HepG2 (cell line): ENCODE data around the gene AHNAK. TPM values are rescaled to one million over a fixed set of nuclear protein-coding genes. Genes with fewer than 3 reads are reported as not detected.

ENCODE experiments used
- ARHGAP35 ChIP-seq: sonication (generic); formaldehyde crosslinking; IDR thresholded peaks from 2 replicates; pipeline ENCODE4 v1.9.0; 2022; ENCODE audit warnings: mild to moderate bottlenecking, inconsistent platforms, moderate library complexity, missing genetic modification reagents, borderline replicate concordance
- BRCA1 ChIP-seq: sonication (generic); formaldehyde crosslinking; IDR thresholded peaks from 2 replicates; pipeline ENCODE4 v1.4.0; 2020; ENCODE audit warnings: missing genetic modification reagents
- ELF4 ChIP-seq: sonication (generic); formaldehyde crosslinking; IDR thresholded peaks from 2 replicates; pipeline ENCODE4 v1.5.0; 2020; ENCODE audit warnings: missing genetic modification reagents, mild to moderate bottlenecking, moderate library complexity, borderline replicate concordance
- FIP1L1 ChIP-seq: fragments of 200-400 bp; formaldehyde crosslinking; IDR thresholded peaks from 2 replicates; pipeline ENCODE4 v1.6.1; 2018; ENCODE audit warnings: low read depth, mild to moderate bottlenecking, low read length, moderate library complexity, borderline replicate concordance; ENCODE audit not compliant: insufficient read depth
- GABPA ChIP-seq, 2 experiments: IDR thresholded peaks; 2 replicates each; pipeline ENCODE4 v1.6.1; 2011 to 2016; ENCODE audit warnings: low read depth in 2 of 2, low read length in 1 of 2, missing biosample characterization in 1 of 2, missing genetic modification characterization in 1 of 2
- IRF2 ChIP-seq: IDR thresholded peaks from 2 replicates; pipeline ENCODE4 v1.6.1; 2018; ENCODE audit warnings: missing genetic modification reagents, missing compliant biosample characterization
- KLF12 ChIP-seq: sonication (generic); formaldehyde crosslinking; IDR thresholded peaks from 2 replicates; pipeline ENCODE4 v1.4.0; 2020; ENCODE audit warnings: missing genetic modification reagents, borderline replicate concordance
- KLF6 ChIP-seq: IDR thresholded peaks from 2 replicates; pipeline ENCODE4 v1.8.0; 2016; ENCODE audit warnings: missing biosample characterization, missing genetic modification reagents
- MAFF ChIP-seq: IDR thresholded peaks from 2 replicates; pipeline ENCODE4 v1.6.1; 2011; ENCODE audit warnings: low read depth, low read length, improper control_type of control experiment
- MED8 ChIP-seq: sonication (generic); formaldehyde crosslinking; IDR thresholded peaks from 2 replicates; pipeline ENCODE4 v1.8.1; 2023; ENCODE audit warnings: mild to moderate bottlenecking, missing genetic modification reagents; ENCODE audit not compliant: insufficient replicate concordance
- PAF1 ChIP-seq: IDR thresholded peaks from 2 replicates; pipeline ENCODE4 v1.6.1; 2016; ENCODE audit warnings: missing genetic modification reagents, missing compliant biosample characterization
- XBP1 ChIP-seq: sonication (generic); formaldehyde crosslinking; IDR thresholded peaks from 2 replicates; pipeline ENCODE4 v1.5.0; 2020; ENCODE audit warnings: missing genetic modification reagents
- ZBTB7B ChIP-seq: sonication (generic); formaldehyde crosslinking; IDR thresholded peaks from 2 replicates; pipeline ENCODE4 v1.4.0; 2020; ENCODE audit warnings: missing genetic modification reagents
- ZFP36L1 ChIP-seq: sonication (generic); formaldehyde crosslinking; IDR thresholded peaks from 2 replicates; pipeline ENCODE4 v1.8.0; 2022; ENCODE audit warnings: mild to moderate bottlenecking, missing genetic modification reagents, moderate library complexity
- ZNF274 ChIP-seq: sonication (generic); formaldehyde crosslinking; IDR thresholded peaks from 2 replicates; pipeline ENCODE4 v1.5.1; 2020; ENCODE audit warnings: mild to moderate bottlenecking, missing genetic modification reagents
- ZNF558 ChIP-seq: sonication (generic); formaldehyde crosslinking; IDR thresholded peaks from 2 replicates; pipeline ENCODE4 v1.9.0; 2022; ENCODE audit warnings: mild to moderate bottlenecking, missing genetic modification reagents, borderline replicate concordance
- ZNF567 ChIP-seq: sonication (generic); formaldehyde crosslinking; IDR thresholded peaks from 2 replicates; pipeline ENCODE4 v1.8.1; 2023; ENCODE audit warnings: mild to moderate bottlenecking, missing genetic modification reagents, borderline replicate concordance
- ZNF605 ChIP-seq: sonication (generic); formaldehyde crosslinking; IDR thresholded peaks from 2 replicates; pipeline ENCODE4 v1.8.0; 2022; ENCODE audit warnings: mild to moderate bottlenecking, missing genetic modification reagents
- ZNF619 ChIP-seq: sonication (generic); formaldehyde crosslinking; IDR thresholded peaks from 2 replicates; pipeline ENCODE4 v1.4.0; 2020; ENCODE audit warnings: mild to moderate bottlenecking, missing genetic modification reagents
- polyA plus RNA-seq, 8 experiments: library from polyadenylated mRNA; depleted of rRNA in 3 of 8; stranded (reverse) in 7 of 8; unstranded in 1 of 8; fragments of >200 nt; fragmentation: Illumina TruSeq in 4 of 8; extraction: Trizol in 4 of 8; gene quantifications; 2 replicates each; pipeline versions ENCODE4 v1.2.1 to v1.2.3, GENCODE V29; 2011 to 2016; ENCODE audit warnings: low read depth in 4 of 8, missing spikeins in 1 of 8, mixed read lengths in 1 of 8; ENCODE audit not compliant: insufficient read depth in 1 of 8
- total RNA-seq, 5 experiments: library from RNA; depleted of rRNA; stranded (reverse); fragments of >200 nt; fragmentation: Illumina TruSeq; extraction: Trizol; gene quantifications; 2 replicates each; pipeline ENCODE4 v1.2.3, GENCODE V29; 2016; ENCODE audit warnings: low read depth in 1 of 5
- TF ChIP-seq, protein P1 (sequence below): sonication (generic); formaldehyde crosslinking; IDR thresholded peaks from 2 replicates; pipeline ENCODE4 v1.4.0; 2020; ENCODE audit warnings: missing genetic modification reagents
- TF ChIP-seq, protein P2 (sequence below): IDR thresholded peaks from 2 replicates; pipeline ENCODE4 v1.6.1; 2018; ENCODE audit warnings: missing genetic modification reagents, mild to moderate bottlenecking, missing compliant biosample characterization
- TF ChIP-seq, protein P3 (sequence below): IDR thresholded peaks from 2 replicates; pipeline ENCODE4 v1.6.1; 2012; ENCODE audit warnings: inconsistent platforms
- TF ChIP-seq, protein P4 (sequence below): sonication (generic); formaldehyde crosslinking; IDR thresholded peaks from 2 replicates; pipeline ENCODE4 v1.5.0; 2020; ENCODE audit warnings: missing genetic modification reagents, mild to moderate bottlenecking, borderline replicate concordance
- TF ChIP-seq, protein P5 (sequence below): sonication (generic); formaldehyde crosslinking; IDR thresholded peaks from 2 replicates; pipeline ENCODE4 v1.4.0; 2020; ENCODE audit warnings: mild to moderate bottlenecking, missing genetic modification reagents

Gene AHNAK
- total and polyA plus RNA-seq, 2 of the 13 experiments (the other 11 are each of a cell fraction or from before 2014, with no cell fraction given) = 23.4 to 25.0 TPM

DNA sequence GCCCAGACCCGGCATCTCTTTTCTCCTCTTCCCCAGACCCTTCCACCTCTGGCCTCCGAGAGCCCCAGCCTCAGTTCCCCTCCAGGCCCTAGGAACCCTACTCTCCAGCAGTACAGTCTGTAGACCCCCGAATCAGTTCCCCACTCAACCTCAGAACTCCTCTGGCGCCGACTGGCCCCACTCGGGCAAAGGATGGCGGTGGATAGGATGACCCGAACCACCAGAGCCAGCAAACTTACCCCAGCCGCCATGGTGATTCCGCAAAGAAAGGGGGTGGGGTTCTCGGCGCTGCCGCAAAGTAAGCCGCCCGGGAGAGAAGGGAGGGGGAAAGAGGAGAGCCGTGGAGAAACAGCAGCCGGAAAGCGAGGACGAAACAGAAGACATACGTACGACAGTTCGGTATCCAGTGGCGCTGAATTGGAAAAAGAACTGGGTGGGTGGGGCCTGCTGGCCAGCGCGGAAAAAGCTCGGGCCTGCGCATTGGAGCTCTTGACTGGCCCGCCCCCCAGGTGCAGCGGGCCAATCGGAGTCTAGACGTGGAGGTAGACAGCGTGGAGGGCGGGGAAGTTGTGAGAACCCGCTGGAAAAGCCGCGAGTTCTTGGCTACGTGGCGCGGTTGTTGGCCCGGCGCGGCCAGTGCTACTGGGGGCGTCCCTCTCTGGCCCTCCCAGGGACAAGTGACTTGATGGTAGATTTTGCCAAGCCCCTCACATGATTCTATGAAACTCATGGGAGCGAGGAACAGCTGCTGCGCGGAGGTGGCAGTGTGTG, 27.2 kb upstream of the AHNAK start, which contains the start of gene EEF1G (continued):
- TF ChIP-seq FIP1L1 (peak; percentile 87; the same call in 1 of the 2 replicates), ZNF274 (0 out of 2 replicates have a peak, but pooled peaks have one; percentile 49), MAFF (no peak), KLF12 (CRISPR knock-in tag) (peak; percentile 80; the same call in 1 of the 2 replicates), ZNF558 (CRISPR knock-in tag) (peak; percentile 11; the same call in 1 of the 2 replicates), KLF6 (CRISPR knock-in tag) (peak; percentile 84; the same call in 1 of the 2 replicates), ZNF619 (0 out of 2 replicates have a peak, but pooled peaks have one; percentile 47), BRCA1 (CRISPR knock-in tag) (0 out of 2 replicates have a peak, but pooled peaks have one; percentile 25), IRF2 (CRISPR knock-in tag) (peak; percentile 48), XBP1 (CRISPR knock-in tag) (no peak), GABPA (IDR thresholded peaks at IDR 0.05; ENCODE audit: low read depth, low read length) (no peak), GABPA (CRISPR knock-in tag; IDR thresholded peaks at IDR 0.05; ENCODE audit: low read depth) (peak; percentile 64), MED8 (CRISPR knock-in tag) (peak; percentile 81), ZBTB7B (CRISPR knock-in tag) (peak; percentile 37; the same call in 1 of the 2 replicates), PAF1 (CRISPR knock-in tag) (0 out of 2 replicates have a peak, but pooled peaks have one; percentile 36), ZFP36L1 (CRISPR knock-in tag) (0 out of 2 replicates have a peak, but pooled peaks have one; percentile 25), ZNF567 (CRISPR knock-in tag) (no peak), ARHGAP35 (CRISPR knock-in tag) (no peak), ELF4 (CRISPR knock-in tag) (peak; percentile 74; the same call in 1 of the 2 replicates), ZNF605 (CRISPR knock-in tag) (peak; percentile 83)
- TF ChIP-seq, protein P1, sequence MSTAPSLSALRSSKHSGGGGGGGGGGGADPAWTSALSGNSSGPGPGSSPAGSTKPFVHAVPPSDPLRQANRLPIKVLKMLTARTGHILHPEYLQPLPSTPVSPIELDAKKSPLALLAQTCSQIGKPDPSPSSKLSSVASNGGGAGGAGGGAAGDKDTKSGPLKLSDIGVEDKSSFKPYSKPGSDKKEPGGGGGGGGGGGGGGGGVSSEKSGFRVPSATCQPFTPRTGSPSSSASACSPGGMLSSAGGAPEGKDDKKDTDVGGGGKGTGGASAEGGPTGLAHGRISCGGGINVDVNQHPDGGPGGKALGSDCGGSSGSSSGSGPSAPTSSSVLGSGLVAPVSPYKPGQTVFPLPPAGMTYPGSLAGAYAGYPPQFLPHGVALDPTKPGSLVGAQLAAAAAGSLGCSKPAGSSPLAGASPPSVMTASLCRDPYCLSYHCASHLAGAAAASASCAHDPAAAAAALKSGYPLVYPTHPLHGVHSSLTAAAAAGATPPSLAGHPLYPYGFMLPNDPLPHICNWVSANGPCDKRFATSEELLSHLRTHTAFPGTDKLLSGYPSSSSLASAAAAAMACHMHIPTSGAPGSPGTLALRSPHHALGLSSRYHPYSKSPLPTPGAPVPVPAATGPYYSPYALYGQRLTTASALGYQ (CRISPR knock-in tag) = no peak
- TF ChIP-seq, protein P2, sequence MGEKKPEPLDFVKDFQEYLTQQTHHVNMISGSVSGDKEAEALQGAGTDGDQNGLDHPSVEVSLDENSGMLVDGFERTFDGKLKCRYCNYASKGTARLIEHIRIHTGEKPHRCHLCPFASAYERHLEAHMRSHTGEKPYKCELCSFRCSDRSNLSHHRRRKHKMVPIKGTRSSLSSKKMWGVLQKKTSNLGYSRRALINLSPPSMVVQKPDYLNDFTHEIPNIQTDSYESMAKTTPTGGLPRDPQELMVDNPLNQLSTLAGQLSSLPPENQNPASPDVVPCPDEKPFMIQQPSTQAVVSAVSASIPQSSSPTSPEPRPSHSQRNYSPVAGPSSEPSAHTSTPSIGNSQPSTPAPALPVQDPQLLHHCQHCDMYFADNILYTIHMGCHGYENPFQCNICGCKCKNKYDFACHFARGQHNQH (CRISPR knock-in tag) = peak; percentile 67; the same call in 1 of the 2 replicates
- TF ChIP-seq, protein P3, sequence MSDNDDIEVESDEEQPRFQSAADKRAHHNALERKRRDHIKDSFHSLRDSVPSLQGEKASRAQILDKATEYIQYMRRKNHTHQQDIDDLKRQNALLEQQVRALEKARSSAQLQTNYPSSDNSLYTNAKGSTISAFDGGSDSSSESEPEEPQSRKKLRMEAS = peak; percentile 66
- TF ChIP-seq, protein P4, sequence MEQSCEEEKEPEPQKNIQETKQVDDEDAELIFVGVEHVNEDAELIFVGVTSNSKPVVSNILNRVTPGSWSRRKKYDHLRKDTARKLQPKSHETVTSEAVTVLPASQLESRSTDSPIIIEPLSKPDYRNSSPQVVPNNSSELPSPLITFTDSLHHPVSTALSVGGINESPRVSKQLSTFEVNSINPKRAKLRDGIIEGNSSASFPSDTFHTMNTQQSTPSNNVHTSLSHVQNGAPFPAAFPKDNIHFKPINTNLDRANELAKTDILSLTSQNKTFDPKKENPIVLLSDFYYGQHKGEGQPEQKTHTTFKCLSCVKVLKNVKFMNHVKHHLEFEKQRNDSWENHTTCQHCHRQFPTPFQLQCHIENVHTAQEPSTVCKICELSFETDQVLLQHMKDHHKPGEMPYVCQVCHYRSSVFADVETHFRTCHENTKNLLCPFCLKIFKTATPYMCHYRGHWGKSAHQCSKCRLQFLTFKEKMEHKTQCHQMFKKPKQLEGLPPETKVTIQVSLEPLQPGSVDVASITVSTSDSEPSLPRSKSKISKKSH (CRISPR knock-in tag) = peak; percentile 57; the same call in 1 of the 2 replicates
- TF ChIP-seq, protein P5, sequence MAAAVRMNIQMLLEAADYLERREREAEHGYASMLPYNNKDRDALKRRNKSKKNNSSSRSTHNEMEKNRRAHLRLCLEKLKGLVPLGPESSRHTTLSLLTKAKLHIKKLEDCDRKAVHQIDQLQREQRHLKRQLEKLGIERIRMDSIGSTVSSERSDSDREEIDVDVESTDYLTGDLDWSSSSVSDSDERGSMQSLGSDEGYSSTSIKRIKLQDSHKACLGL (CRISPR knock-in tag) = peak; percentile 30; the same call in 1 of the 2 replicates
